Loucy (cell line): ENCODE results near the gene SLC4A11.

Source experiments
- EZH2phosphoT487 ChIP-seq: fragments of 200-600 bp; IDR thresholded peaks from 2 replicates; pipeline ENCODE4 v1.6.1; 2018; ENCODE audit warnings: antibody characterized with exemption, mild to moderate bottlenecking, moderate library complexity, borderline replicate concordance
- TF ChIP-seq, protein P1 (sequence below): fragments of 200-600 bp; sonication (generic); conservative IDR thresholded peaks from 2 replicates; pipeline ENCODE4 v1.5.1; 2014; ENCODE audit warnings: mild to moderate bottlenecking, antibody characterized with exemption, low read length

DNA sequence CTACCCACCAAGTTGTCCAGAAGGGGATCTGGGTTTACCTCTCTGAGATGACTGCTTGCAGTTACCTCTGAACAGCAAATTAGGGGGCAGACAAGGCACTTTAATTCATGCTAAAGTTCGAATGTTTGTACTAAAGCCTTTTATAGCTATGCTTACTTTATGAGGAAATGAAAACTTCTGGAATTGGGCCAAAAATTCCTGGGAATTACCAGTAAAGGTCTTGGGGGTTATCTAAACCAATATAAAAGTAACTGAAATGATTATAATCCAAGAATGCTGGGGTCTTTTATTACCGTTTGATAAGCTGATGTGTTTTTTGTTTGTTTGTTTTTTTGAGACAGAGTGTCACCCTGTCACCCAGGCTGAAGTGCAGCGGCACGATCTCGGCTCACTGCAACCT is 57.7 kb downstream of the SLC4A11 start:
- TF ChIP-seq, protein P1, sequence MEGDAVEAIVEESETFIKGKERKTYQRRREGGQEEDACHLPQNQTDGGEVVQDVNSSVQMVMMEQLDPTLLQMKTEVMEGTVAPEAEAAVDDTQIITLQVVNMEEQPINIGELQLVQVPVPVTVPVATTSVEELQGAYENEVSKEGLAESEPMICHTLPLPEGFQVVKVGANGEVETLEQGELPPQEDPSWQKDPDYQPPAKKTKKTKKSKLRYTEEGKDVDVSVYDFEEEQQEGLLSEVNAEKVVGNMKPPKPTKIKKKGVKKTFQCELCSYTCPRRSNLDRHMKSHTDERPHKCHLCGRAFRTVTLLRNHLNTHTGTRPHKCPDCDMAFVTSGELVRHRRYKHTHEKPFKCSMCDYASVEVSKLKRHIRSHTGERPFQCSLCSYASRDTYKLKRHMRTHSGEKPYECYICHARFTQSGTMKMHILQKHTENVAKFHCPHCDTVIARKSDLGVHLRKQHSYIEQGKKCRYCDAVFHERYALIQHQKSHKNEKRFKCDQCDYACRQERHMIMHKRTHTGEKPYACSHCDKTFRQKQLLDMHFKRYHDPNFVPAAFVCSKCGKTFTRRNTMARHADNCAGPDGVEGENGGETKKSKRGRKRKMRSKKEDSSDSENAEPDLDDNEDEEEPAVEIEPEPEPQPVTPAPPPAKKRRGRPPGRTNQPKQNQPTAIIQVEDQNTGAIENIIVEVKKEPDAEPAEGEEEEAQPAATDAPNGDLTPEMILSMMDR: no peak
- no peak for TF ChIP-seq EZH2phosphoT487
